ENCODE data around the gene L3MBTL4.

L3MBTL4 gene

GRCh38 chr18:6254456-6254855, 160.3 kb downstream of the L3MBTL4 start:
- Histone ChIP-seq H4K20me1 (ENCODE audit: insufficient read depth) (no peaks in the 10 kb centered on the region), H3K9ac (no peak overlapping the region), H3K36me3 (ENCODE audit: insufficient read depth) (no peaks in the 10 kb centered on the region), H3K27ac (no peak overlapping the region), H3K4me3 (IDR thresholded peaks at IDR 0.05; ENCODE audit: insufficient read depth, low read depth, low read length) (no peak overlapping the region), H3K27me3 (ENCODE audit: insufficient read depth, low read depth) (no peaks in the 10 kb centered on the region), H3K79me2 (ENCODE audit: insufficient read depth, low read depth) (no peaks in the 10 kb centered on the region), H3K4me2 (no peak overlapping the region), H2AFZ (ENCODE audit: low read depth) (no peak overlapping the region), H3K4me1 (ENCODE audit: low read depth, poor library complexity, severe bottlenecking) (peaks cover 14% of the 10 kb centered on the region)
- no peak for TF ChIP-seq CTCF (conservative IDR thresholded peaks at IDR 0.05; ENCODE audit: low read depth, low read length)

GRCh38 chr18:6251084-6251483, 163.6 kb downstream of the L3MBTL4 start:
- H3K4me2 ChIP-seq = no peak overlapping the region
- H3K4me3 ChIP-seq (IDR thresholded peaks at IDR 0.05; ENCODE audit: insufficient read depth, low read depth, low read length) = no peak overlapping the region
- no peaks in the 10 kb centered on the region for H3K27me3 ChIP-seq (ENCODE audit: insufficient read depth, low read depth)
- no peaks in the 10 kb centered on the region for H4K20me1 ChIP-seq (ENCODE audit: insufficient read depth)
- TF ChIP-seq CTCF (conservative IDR thresholded peaks at IDR 0.05; ENCODE audit: low read depth, low read length) = no peak
- H3K9ac ChIP-seq = no peak overlapping the region
- H3K36me3 ChIP-seq (ENCODE audit: insufficient read depth) = no peaks in the 10 kb centered on the region
- H2AFZ ChIP-seq (ENCODE audit: low read depth) = no peak overlapping the region
- no peak overlapping the region for H3K27ac ChIP-seq
- peaks cover 33% of the 10 kb centered on the region for H3K4me1 ChIP-seq (ENCODE audit: low read depth, poor library complexity, severe bottlenecking)
- H3K79me2 ChIP-seq (ENCODE audit: insufficient read depth, low read depth) = no peaks in the 10 kb centered on the region

- peaks cover 33% of the 10 kb centered on the region for H3K4me1 ChIP-seq (ENCODE audit: low read depth, poor library complexity, severe bottlenecking)
- no peak overlapping the region for H3K4me3 ChIP-seq (IDR thresholded peaks at IDR 0.05; ENCODE audit: insufficient read depth, low read depth, low read length)
- H2AFZ ChIP-seq (ENCODE audit: low read depth) = no peak overlapping the region
- H3K27me3 ChIP-seq (ENCODE audit: insufficient read depth, low read depth) = no peaks in the 10 kb centered on the region
- H3K27ac ChIP-seq = peak overlapping the region; percentile 29; the same call in 1 of the 2 replicates
- TF ChIP-seq CTCF (conservative IDR thresholded peaks at IDR 0.05; ENCODE audit: low read depth, low read length) = no peak
- no peaks in the 10 kb centered on the region for H3K79me2 ChIP-seq (ENCODE audit: insufficient read depth, low read depth)
- peak overlapping the region; percentile 11; the same call in 1 of the 2 replicates for H3K9ac ChIP-seq
- H3K4me2 ChIP-seq = peak overlapping the region; percentile 74
- H4K20me1 ChIP-seq (ENCODE audit: insufficient read depth) = no peaks in the 10 kb centered on the region
- H3K36me3 ChIP-seq (ENCODE audit: insufficient read depth) = no peaks in the 10 kb centered on the region
Observed at GRCh38 chr18:6249788-6250187, 164.9 kb downstream of the L3MBTL4 start.

- no peaks in the 10 kb centered on the region for H3K36me3 ChIP-seq (ENCODE audit: insufficient read depth)
- H3K4me1 ChIP-seq (ENCODE audit: low read depth, poor library complexity, severe bottlenecking) = peaks cover 33% of the 10 kb centered on the region
- H2AFZ ChIP-seq (ENCODE audit: low read depth) = no peak overlapping the region
- no peaks in the 10 kb centered on the region for H3K79me2 ChIP-seq (ENCODE audit: insufficient read depth, low read depth)
- no peaks in the 10 kb centered on the region for H3K27me3 ChIP-seq (ENCODE audit: insufficient read depth, low read depth)
- peak overlapping the region; percentile 74 for H3K4me2 ChIP-seq
- H3K4me3 ChIP-seq (IDR thresholded peaks at IDR 0.05; ENCODE audit: insufficient read depth, low read depth, low read length) = no peak overlapping the region
- H3K9ac ChIP-seq = peak overlapping the region; percentile 11; the same call in 1 of the 2 replicates
- no peak for TF ChIP-seq CTCF (conservative IDR thresholded peaks at IDR 0.05; ENCODE audit: low read depth, low read length)
- H4K20me1 ChIP-seq (ENCODE audit: insufficient read depth) = no peaks in the 10 kb centered on the region
- H3K27ac ChIP-seq = peak overlapping the region; percentile 29; the same call in 1 of the 2 replicates
Observed at GRCh38 chr18:6249170-6249569, 165.5 kb downstream of the L3MBTL4 start.
